Measurements from ENCODE around the gene SEZ6L2.

DNA sequence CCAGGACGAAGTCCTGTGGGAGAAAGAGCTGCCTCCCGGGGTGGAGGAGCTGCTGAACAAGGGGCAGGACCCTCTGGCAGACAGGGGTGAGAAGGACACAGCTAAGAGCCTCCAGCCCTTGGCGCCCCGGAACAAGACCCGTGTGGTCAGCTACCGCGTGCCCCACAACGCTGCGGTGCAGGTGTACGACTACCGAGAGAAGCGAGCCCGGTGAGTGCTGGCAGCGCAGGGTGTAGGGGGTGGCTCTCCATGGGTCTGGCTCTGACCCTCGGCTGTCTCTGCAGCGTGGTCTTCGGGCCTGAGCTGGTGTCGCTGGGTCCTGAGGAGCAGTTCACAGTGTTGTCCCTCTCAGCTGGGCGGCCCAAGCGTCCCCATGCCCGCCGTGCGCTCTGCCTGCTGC is 57.7 kb downstream of the SEZ6L2 start:
- TF ChIP-seq CTCF (IDR thresholded peaks at IDR 0.05) (no peak), POLR2A (IDR thresholded peaks at IDR 0.05) (no peak)

Measured in thyroid gland (tissue), 4 donors.